ENCODE measurements around the gene PYGM. TPM values are rescaled to one million over a fixed set of nuclear protein-coding genes. Genes with fewer than 3 reads are reported as not detected.
"Not testable (repeated sequence)": the region's sequence is repeated elsewhere in the genome, so short reads cannot be mapped to it uniquely, and the experiment has no call there.

The PYGM gene
- total RNA-seq, 8 experiments from 2014 or later, result 0.31 to 12.8 (median 2.2) TPM

GRCh38 chr11:64703048-64703447, 56.7 kb downstream of the PYGM start:
- in situ Hi-C loops (cut with MboI; ENCODE audit: low pct_unique_long_range_greater_than_20kb in 2 of 9, low sequenced_read_pairs in 9 of 9, unreplicated experiment in 9 of 9), result no loop called here
- Histone ChIP-seq H3K4me3 (no peak overlapping the region), H3K27ac (no peak overlapping the region), H3K4me1 (replicated peaks in 1 of 2) (peaks cover 2 to 13% of the 10 kb centered on the region in 2 donors)
- ATAC-seq (replicated peaks in 6 of 8), result no peak
- WGBS, 10 experiments, result 0 to 100% (median 92%) methylated on average over 1 to 2 of the region's 2 CpGs; no CpG with 5 or more reads in 1 of the 10 experiments

- in situ Hi-C loops (cut with MboI; ENCODE audit: low pct_unique_long_range_greater_than_20kb in 2 of 9, low sequenced_read_pairs in 9 of 9, unreplicated experiment in 9 of 9); H3K4me3 ChIP-seq; ATAC-seq (replicated peaks in 6 of 8); H3K4me1 ChIP-seq (replicated peaks in 1 of 2); H3K27ac ChIP-seq: not testable (repeated sequence)
- WGBS, 10 experiments, result no CpG with 5 or more reads among the region's 29 CpGs
Observed at GRCh38 chr11:64701956-64702355, 57.8 kb downstream of the PYGM start.

DNA sequence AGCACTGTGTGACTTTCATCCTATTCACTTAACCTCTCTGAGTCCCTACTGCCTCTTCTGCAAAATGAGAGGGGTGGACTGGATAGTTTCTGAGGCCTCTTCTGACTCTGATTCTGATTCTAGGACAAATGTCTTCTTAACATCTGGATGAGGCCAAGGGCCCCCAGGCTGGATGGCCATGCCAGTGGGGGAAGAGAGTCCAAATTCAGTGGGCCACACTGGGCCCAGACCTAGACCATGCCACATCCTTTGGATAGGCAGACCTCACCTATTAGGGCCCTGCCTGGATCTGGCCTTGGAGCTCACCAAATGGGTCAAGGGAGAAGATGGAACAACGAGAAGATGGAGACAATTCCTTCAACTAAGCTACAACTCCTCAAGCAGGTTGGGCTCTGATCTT, 61.3 kb downstream of the PYGM start:
- in situ Hi-C loops (cut with MboI; ENCODE audit: low pct_unique_long_range_greater_than_20kb in 2 of 9, low sequenced_read_pairs in 9 of 9, unreplicated experiment in 9 of 9), result no loop called here
- 22 to 89% methylated on average over 1 of the region's 1 CpG; no CpG with 5 or more reads in 8 of the 10 experiments for WGBS, 10 experiments
- no peak for ATAC-seq (replicated peaks in 6 of 8)
- Histone ChIP-seq H3K4me1 (replicated peaks in 1 of 2) (peaks cover 34 to 38% of the 10 kb centered on the region in 2 donors), H3K4me3 (no peak overlapping the region), H3K27ac (no peak overlapping the region)

DNA sequence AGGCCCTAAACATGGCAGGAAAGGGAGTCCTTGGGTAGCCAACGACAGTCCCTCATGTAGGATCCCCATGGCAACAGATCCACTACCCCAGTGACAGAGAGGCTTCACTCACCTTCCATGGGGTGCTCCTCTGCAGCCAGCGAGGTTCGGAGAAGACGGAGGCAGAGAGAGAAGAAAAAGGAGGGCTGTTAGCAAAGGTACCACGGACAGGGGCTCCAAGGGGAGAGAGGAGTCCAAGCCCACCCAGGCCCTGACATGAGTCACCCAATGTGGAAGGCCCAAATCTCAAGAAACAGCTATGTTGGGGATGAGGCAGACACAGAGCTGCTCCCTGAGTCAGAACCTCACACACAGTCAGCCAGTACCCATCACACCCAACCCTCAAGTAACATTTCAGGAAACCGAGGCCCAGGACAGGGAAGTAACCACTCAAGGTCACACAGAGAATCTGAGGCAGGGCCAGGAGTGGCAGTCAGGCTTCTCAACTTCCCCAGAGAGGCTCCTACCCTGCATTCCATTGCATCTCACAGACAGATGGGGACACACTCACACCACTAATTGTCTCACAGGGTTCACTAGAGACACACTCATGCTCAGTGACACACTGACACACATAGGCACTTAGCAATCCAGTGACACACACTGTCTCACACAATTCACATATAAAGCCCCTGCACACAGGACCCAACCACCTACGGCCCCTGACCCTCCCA, 62.0 kb downstream of the PYGM start:
- in situ Hi-C loops (cut with MboI; ENCODE audit: low pct_unique_long_range_greater_than_20kb in 2 of 9, low sequenced_read_pairs in 9 of 9, unreplicated experiment in 9 of 9), result no loop called here
- peaks cover 40 to 41% of the 10 kb centered on the region in 2 donors for H3K4me1 ChIP-seq (replicated peaks in 1 of 2)
- 20 to 78% (median 54%) methylated on average over 1 to 5 of the region's 7 CpGs; no CpG with 5 or more reads in 5 of the 10 experiments for WGBS, 10 experiments
- no peak for ATAC-seq (replicated peaks in 6 of 8)
- H3K27ac ChIP-seq, result no peak overlapping the region
- no peak overlapping the region for H3K4me3 ChIP-seq

Other genes with a start within 250 kb of the PYGM start
- 1 to 10 TPM in 1 of 8 experiments, under 1 TPM in 7; 0.18 to 1.8 (median 0.36) TPM for gene SLC22A11, start 204.0 kb downstream of the PYGM start, total RNA-seq
- gene SLC22A12, start 168.8 kb downstream of the PYGM start, total RNA-seq, result under 1 TPM in 4 of 8 experiments, not detected in 4; 0.05 to 0.62 (median 0.22) TPM
- 100 to 1,000 TPM in 3 of 8 experiments, 10 to 100 TPM in 2, 1 to 10 TPM in 2, under 1 TPM in 1; 0.51 to 120 (median 71.9) TPM for gene NRXN2, start 36.8 kb downstream of the PYGM start, total RNA-seq
- 1 to 10 TPM in 7 of 8 experiments, under 1 TPM in 1; 0.63 to 5.5 (median 2.1) TPM for gene RASGRP2, start 15.8 kb downstream of the PYGM start, total RNA-seq
- gene SF1, start 18.6 kb upstream of the PYGM start, total RNA-seq, result 100 to 1,000 TPM in 4 of 8 experiments, 10 to 100 TPM in 4; 65.8 to 317 (median 98.9) TPM
- gene MAP4K2, start 43.2 kb upstream of the PYGM start, total RNA-seq, result 10 to 100 TPM in 3 of 8 experiments, 1 to 10 TPM in 5; 3.0 to 15.7 (median 7.2) TPM
- gene MEN1, start 50.6 kb upstream of the PYGM start, total RNA-seq, result 10 to 100 TPM; 12.8 to 28.2 (median 17.3) TPM
- 1 to 10 TPM in 1 of 8 experiments, under 1 TPM in 6, not detected in 1; 0.05 to 1.2 (median 0.22) TPM for gene CDC42BPG, start 84.7 kb upstream of the PYGM start, total RNA-seq
- gene EHD1, start 118.6 kb upstream of the PYGM start, total RNA-seq, result 10 to 100 TPM; 20.2 to 37.2 (median 30.6) TPM
- 10 to 100 TPM in 4 of 8 experiments, 1 to 10 TPM in 4; 4.9 to 37.2 (median 9.6) TPM for gene ATG2A, start 157.2 kb upstream of the PYGM start, total RNA-seq
- gene PPP2R5B, start 164.7 kb upstream of the PYGM start, total RNA-seq, result 10 to 100 TPM in 6 of 8 experiments, 1 to 10 TPM in 2; 8.4 to 48.7 (median 25.8) TPM
- gene GPHA2, start 175.9 kb upstream of the PYGM start, total RNA-seq, result under 1 TPM in 3 of 8 experiments, not detected in 5; 0.16 to 0.93 (median 0.76) TPM
- 1 to 10 TPM in 1 of 8 experiments, under 1 TPM in 3, not detected in 4; 0.11 to 1.8 (median 0.18) TPM for gene MAJIN, start 212.1 kb upstream of the PYGM start, total RNA-seq
- 10 to 100 TPM in 1 of 8 experiments, 1 to 10 TPM in 4, under 1 TPM in 3; 0.22 to 15.8 (median 1.1) TPM for gene BATF2, start 237.0 kb upstream of the PYGM start, total RNA-seq